ENCODE results near the gene GH1.
"Not testable (repeated sequence)": the region's sequence is repeated elsewhere in the genome, so short reads cannot be mapped to it uniquely, and the experiment has no call there.

The GH1 gene

DNA sequence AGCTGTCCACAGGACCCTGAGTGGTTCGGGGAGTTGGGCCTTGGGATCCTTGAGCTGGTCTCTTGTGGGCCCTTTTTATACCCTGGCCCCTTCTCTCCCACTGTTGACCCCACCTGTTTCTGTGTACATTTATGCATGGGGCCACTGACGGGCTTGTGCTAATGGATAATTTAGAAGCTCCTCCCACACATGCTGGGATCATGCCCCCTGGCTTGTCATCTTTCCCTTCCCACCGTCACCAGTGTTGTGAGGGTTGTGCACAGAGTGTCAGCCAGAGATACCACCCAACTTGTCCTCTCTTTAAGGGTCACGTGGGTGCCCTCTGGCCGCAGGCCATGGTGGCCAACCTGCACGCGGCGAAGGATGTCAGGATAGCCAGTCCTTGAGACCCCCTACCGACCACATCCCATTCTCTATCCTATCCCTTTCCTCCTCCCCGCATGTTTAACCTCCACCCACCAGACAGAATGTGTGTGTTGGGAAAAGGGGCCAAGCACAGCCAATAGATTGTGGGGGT, at the start of gene GH1:
Gene GH1, minus strand, starts transcription at position 51 of the 517 bp plus-strand sequence. CDS start 63 bp downstream, outside the sequence.
- DNase-seq (ENCODE audit: low read depth), result not testable (repeated sequence)

GRCh38 chr17:63967953-63968352, 49.3 kb upstream of the GH1 start:
- DNase-seq (ENCODE audit: low read depth), result no peak

DNA sequence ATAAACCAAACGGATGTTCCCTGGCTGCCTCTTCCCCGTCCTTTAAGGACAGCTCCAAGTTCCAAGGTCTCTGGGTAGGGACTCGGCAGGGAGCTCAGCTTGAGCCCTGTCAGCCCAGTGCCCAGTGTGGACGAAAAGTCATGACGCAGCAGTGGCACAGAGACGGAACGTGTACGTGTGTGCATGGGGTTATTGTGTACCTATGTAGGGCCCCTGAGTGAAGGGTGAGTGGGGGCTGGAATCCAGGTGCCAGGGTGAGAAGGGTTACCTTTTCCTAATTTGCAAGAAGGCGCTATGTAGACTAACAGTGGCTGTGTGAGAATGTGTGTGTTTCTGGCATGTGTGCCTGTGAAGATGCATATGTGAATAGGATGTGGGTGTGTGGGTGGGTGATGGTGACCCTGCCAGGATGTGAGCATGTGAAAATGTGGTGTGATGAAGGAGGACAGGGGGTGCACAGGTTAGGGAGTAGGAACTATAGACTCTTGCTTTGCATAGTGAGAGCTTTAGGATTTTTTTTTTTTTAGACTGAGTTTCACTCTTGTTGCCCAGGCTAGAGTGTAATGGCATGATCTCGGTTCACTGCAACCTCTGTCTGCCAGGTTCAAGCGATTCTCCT, 48.1 kb upstream of the GH1 start:
- no peak for DNase-seq (ENCODE audit: low read depth)

DNA sequence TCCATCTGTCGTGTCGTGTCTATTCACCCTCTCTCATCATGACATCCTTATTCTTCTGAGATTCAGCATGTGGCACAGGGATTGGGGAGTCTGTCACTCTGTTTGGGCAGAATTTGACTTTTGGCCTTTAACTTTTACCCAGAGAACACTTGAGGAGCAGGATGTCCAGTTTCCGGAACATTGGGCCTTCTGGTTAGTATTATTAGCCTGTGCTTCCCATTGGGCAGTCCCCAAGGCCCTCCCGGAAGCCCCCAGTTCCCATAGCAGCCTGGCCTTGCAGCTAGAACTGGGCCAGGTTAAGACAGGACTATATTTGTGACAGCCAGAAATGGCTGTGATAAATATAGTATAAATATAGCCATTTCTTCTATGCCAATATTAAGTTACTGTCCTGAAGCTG, 44.5 kb upstream of the GH1 start:
- no peak for DNase-seq (ENCODE audit: low read depth)

DNA sequence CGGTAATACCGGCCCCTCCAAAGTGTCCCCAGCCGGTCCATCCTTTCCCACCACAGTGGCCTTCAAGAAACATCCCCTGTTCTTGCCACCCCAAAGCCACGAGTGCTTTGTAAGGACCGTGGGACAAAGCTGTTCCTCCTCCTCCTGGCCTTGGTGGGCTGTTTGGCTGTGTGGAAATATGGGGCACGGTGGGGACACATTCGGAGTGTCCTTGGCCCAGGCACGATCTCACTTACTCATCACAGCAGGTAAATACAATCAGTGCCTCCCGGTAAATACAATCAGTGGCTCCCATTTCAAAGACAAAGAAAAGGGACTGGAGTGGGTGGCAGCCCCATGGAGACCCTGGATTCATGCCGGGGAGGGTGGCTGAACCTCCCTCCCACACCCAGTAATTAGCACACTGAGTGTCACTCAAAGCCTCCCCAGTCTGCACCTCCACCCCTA, 43.7 kb upstream of the GH1 start:
- DNase-seq (ENCODE audit: low read depth), result no peak

DNA sequence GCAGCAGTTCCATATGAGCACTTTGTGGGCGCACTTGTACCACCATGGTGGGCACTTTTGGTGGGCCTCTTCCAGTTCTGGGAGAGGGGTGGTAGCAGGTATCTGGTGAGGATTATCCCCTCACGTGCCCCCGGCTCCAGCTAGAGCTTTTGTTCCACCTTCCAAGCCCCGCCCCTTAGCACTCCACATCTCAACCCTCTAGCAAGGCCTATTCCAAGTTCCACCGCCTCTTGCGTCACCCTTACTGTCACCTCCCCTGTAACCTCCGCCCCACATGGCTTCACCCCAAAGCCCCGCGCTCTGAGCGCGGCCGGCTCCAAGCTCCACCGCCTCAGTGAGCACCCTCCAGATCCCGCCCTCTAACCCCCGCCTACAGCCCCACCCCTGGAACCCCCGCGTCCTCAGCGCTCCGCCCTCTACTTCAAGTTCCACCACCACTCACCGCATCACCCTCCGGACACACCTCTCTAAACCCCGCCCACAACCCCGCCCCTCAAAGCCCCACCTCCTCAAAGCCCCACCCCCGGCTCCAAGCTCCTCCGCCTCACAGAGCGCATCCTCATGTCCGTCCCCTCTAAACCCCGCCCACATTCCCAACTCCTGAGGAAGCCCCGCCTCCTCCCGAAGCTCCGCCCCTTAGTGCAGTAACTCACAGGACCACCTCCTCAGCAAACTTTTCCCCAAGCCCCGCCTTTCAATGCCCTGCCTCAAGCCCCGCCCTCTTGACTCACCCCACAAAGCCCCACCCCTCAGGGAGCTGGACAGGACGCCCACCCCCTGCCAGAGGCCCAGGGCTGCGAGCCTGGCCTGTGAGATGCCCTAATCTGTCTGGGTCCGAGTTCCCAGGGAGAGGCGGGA, 42.9 kb upstream of the GH1 start:
- DNase-seq (ENCODE audit: low read depth), result no peak

- no peak for DNase-seq (ENCODE audit: low read depth)
These were observed 41.8 kb upstream of the GH1 start for GRCh38 chr17:63960430-63960829.

DNA sequence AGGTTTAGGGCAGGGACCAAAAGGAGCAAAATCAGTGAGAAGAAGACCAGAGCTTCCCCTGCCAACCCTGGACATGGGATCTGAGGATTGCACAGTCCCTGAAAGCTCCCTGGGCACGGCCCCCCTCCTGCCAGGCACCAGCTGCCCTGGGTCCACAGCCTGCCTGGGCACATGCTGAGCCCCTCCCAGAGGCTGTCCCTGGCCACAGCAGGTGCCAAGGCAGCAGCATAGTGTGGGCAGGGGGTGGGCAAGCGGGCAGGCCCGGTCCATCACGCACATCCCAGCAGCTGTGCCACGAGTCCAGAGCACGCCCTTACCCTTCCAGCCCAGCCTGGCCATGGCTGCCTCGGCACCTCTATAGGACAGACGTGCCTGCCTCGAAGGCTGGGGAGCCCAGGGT, 41.4 kb upstream of the GH1 start:
- DNase-seq (ENCODE audit: low read depth), result no peak

- no peak for DNase-seq (ENCODE audit: low read depth)
These were observed 37.8 kb upstream of the GH1 start for GRCh38 chr17:63956296-63956920.

- DNase-seq (ENCODE audit: low read depth), result no peak
These were observed 37.2 kb upstream of the GH1 start for GRCh38 chr17:63955791-63956190.

GRCh38 chr17:63955232-63955631, 36.6 kb upstream of the GH1 start:
- DNase-seq (ENCODE audit: low read depth), result no peak

DNA sequence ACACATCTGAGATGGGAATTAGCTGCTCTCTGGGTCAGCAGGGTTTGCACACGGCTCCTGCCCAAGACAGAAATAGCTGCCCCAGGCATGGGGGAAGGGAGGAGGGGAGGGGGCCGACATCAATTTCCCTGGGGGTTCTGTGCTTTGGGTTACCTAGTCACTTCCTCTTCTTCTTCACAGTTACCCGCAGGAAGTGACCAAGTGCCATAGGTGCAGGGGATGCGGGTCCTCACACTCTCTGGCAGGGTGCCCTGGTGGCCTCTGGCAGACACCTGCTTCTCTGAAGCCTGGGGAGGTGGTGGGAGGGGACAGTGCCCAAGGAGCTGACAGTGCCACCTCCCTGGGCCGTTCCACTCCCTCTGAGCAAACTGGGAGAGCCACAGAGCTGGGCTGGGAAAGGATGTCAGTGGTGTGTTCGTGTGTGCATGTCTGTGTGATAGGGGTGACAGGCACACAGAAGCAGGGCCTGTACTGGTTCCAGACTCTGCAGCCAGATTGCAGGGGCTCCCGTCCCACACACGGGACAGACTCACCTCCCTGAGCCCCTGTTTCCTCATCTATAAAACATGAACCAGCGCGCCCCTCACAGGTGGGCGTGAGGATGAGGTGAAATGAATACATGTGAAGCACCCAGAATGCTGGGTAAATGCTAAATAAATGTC, 35.9 kb upstream of the GH1 start:
- no peak for DNase-seq (ENCODE audit: low read depth)

DNA sequence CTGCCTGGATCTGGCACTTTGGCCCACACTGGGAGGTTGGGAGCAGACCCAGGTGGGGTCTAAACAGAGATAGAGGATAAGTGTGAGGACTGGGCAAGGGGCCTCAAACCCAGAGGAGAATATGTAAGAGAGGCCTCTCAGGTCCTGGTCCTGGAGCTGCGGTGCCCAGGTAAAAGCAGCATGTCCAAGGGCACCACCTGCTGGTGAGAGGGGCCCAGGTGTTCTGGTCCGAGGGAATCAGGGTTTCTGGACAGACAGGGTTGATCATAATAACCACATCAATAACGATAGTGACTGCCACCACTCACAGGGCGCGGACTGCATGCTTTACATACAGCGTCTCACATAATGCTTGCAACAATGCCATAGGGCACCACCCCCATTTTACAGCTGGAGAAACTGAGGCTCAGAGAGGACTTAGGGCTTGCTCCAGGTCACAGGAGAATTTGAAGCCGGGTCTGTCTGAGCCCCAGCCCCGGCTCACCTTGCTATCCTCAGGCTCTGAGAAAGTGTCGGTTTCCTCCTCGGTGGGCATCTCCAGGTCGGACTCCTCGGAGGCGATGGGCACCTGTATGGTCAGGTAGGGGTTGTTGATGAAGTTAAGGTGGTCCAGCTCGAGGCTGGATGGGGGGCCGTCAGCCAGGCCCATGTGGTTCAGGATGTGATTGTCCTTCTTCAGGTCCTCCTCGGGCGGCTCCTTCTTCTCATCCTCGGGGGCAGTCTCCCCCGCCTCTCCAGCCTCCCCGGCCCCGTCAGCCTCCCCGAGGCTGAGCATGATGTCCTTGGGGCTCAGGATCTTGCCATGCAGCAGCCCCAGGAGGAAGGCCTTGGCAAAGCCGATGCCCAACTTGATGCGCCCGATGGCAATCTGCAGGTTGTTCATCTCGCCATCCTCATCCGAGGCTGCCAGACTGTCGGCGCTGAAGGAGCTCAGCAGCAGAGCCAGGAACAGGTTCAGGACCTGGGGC, 32.6 kb upstream of the GH1 start:
- no peak for DNase-seq (ENCODE audit: low read depth)

DNA sequence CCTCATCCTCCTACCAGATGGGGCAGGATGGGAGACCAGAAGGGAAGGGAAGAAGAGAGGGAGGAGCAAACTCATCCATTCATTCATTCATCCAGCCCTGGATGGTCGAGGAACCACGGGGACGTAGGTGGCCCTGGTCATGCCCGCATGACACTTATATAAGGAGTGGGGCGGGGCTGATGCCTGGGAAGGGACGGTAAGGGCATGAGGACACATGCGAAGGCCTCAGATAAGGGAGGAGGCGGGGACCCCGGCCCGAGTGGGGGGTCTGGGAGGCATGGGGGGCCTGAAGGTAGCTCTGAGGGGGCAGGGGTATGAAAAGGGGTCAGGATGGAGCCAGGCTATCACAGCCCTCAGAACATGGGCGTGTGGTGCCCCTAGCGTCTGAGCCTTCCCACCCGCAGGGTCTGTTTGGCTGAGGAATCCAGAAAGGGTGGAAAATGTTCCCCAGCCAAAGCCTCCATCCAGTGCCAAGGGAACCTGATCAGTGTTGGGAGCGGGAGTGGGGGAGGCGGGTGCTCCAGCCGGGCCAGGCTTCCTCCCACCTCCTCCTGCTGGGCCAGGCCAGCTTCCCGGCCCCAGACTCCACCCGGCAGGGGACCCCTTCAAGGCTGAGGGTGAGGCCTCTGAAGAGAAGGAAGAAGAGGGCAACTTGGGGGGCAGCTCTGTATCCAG, 31.1 kb upstream of the GH1 start:
- no peak for DNase-seq (ENCODE audit: low read depth)

DNA sequence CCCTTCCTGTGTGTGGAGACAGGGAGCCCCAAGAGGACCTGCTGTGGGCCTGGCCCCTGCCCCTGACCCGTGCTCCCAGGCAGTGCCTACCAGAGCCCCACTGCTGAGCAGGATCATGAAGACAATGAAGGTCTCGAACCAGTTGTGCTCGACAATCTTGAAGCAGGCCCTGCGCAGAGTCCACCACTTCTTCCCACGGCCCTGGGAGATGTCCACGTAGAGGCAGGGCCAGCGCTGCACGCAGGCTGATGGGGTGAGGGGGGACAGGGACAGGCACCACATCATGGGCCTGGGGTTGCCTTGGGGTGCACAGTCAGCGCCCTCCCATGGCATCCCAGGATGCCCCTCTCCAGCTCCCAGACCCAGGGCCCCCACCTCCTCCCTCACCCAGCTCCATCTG, 29.9 kb upstream of the GH1 start:
- DNase-seq (ENCODE audit: low read depth), result no peak

- no peak for DNase-seq (ENCODE audit: low read depth)
These were observed 29.2 kb upstream of the GH1 start for GRCh38 chr17:63947711-63948330.

- DNase-seq (ENCODE audit: low read depth), result no peak
These were observed 28.1 kb upstream of the GH1 start for GRCh38 chr17:63946440-63947363.

- no peak for DNase-seq (ENCODE audit: low read depth)
These were observed 27.3 kb upstream of the GH1 start for GRCh38 chr17:63945784-63946439.
